H1 (cell line): ENCODE results near the gene S100A12.
"Not testable (repeated sequence)": the region's sequence is repeated elsewhere in the genome, so short reads cannot be mapped to it uniquely, and the experiment has no call there.

Experiments used
- CTCF ChIP-seq, 3 experiments: IDR thresholded peaks; 1 replicate in 2 of 3; 2 replicates in 1 of 3; pipeline versions ENCODE4 v1.5.1 to v1.6.1; 2011; ENCODE audit warnings: low read length in 3 of 3, mild to moderate bottlenecking in 3 of 3, inconsistent platforms in 2 of 3, low read depth in 1 of 3, moderate library complexity in 1 of 3; ENCODE audit not compliant: insufficient read depth in 1 of 3; ENCODE audit errors: control extremely low read depth in 1 of 3
- EGR1 ChIP-seq: IDR thresholded peaks from 2 replicates; pipeline ENCODE4 v1.6.1; 2011; ENCODE audit warnings: low read depth, low read length, borderline replicate concordance
- MAX ChIP-seq: IDR thresholded peaks from 2 replicates; pipeline ENCODE4 v1.6.1; 2012; ENCODE audit warnings: inconsistent platforms
- POLR2A ChIP-seq, 2 experiments: IDR thresholded peaks; 1 replicate in 1 of 2; 2 replicates in 1 of 2; pipeline ENCODE4 v1.6.1; 2011; ENCODE audit warnings: low read depth in 2 of 2, low read length in 2 of 2, mild to moderate bottlenecking in 2 of 2; ENCODE audit errors: control extremely low read depth in 1 of 2
- POLR2AphosphoS5 ChIP-seq: IDR thresholded peaks from 2 replicates; pipeline ENCODE4 v1.6.1; 2011; ENCODE audit warnings: low read depth, low read length
- SIRT6 ChIP-seq: IDR thresholded peaks from one replicate; pipeline ENCODE4 v1.7.1; 2012; ENCODE audit warnings: low read length, inconsistent platforms
- TAF1 ChIP-seq: IDR thresholded peaks from 2 replicates; pipeline ENCODE4 v1.6.1; 2011; ENCODE audit warnings: mild to moderate bottlenecking, low read depth, low read length
- USF2 ChIP-seq: IDR thresholded peaks from 2 replicates; pipeline ENCODE4 v1.6.1; 2011; ENCODE audit warnings: low read length, improper control_type of control experiment

- TF ChIP-seq USF2; POLR2A (IDR thresholded peaks at IDR 0.05; ENCODE audit: control extremely low read depth in 1 of 2, low read depth in 2 of 2, low read length in 2 of 2); MAX; CTCF (IDR thresholded peaks at IDR 0.05; ENCODE audit: control extremely low read depth in 1 of 3, insufficient read depth in 1 of 3, low read depth in 1 of 3, low read length in 3 of 3); TAF1; EGR1; SIRT6; POLR2AphosphoS5: not testable (repeated sequence)
Measured at GRCh38 chr1:153405825-153406599, 30.6 kb upstream of the S100A12 start.
